Caco-2 (cell line): ENCODE measurements around the gene VPS35. TPM values are rescaled to one million over a fixed set of nuclear protein-coding genes. Genes with fewer than 3 reads are reported as not detected.

Experiments used
- BruUV-seq: library from RNA; stranded (reverse); fragments of 400-500 nt; replicated peaks from 2 replicates; lab custom pipeline; 2021; lab: Mats Ljungman, UMichigan
- CTCF ChIA-PET: fragments of 300-600 bp; sonication (Branson Sonifier 250); formaldehyde crosslinking; loops from one replicate; lab custom pipeline; 2022; ENCODE audit warnings: antibody characterized with exemption; lab: Charles Lee
- POLR2A ChIA-PET: fragments of 300-600 bp; sonication (Branson Sonifier 250); formaldehyde crosslinking; loops from one replicate; lab custom pipeline; 2022; ENCODE audit warnings: antibody characterized with exemption; lab: Charles Lee
- DNase-seq, 2 experiments: peaks; one replicate each; pipeline versions ENCODE4 v3.0.0 to v3.0.0-alpha.2; 2020 to 2022
- H3K27me3 ChIP-seq: replicated peaks from 2 replicates; pipeline ENCODE4 v1.6.0; 2011; ENCODE audit warnings: low read length; ENCODE audit not compliant: control insufficient read depth, insufficient read depth
- H3K36me3 ChIP-seq: 2 replicates; pipeline ENCODE4 v1.5.1; 2011; ENCODE audit warnings: low read length; ENCODE audit not compliant: control insufficient read depth, insufficient read depth
- H3K4me1 ChIP-seq: fragments of 250-450 bp; sonication (Bioruptor Pico); 2 replicates; pipeline ENCODE4 v1.5.1; 2020; ENCODE audit warnings: mild to moderate bottlenecking
- H3K4me3 ChIP-seq: 2 replicates; pipeline ENCODE4 v1.5.1; 2011; ENCODE audit warnings: low read depth, mild to moderate bottlenecking, control low read depth, low read length
- H3K9me3 ChIP-seq: fragments of 250-450 bp; sonication (Bioruptor Pico); 2 replicates; pipeline ENCODE4 v1.5.1; 2020; ENCODE audit warnings: mild to moderate bottlenecking, moderate library complexity
- H3K27ac Mint-ChIP-seq: one replicate; pipeline ENCODE4 v1.8.0; 2022; ENCODE audit warnings: mixed read lengths; ENCODE audit not compliant: unreplicated experiment
- H3K27me3 Mint-ChIP-seq: one replicate; pipeline ENCODE4 v1.8.0; 2022; ENCODE audit warnings: mixed read lengths; ENCODE audit not compliant: insufficient read depth, unreplicated experiment
- H3K36me3 Mint-ChIP-seq: one replicate; pipeline ENCODE4 v1.8.0; 2022; ENCODE audit warnings: mild to moderate bottlenecking, mixed read lengths; ENCODE audit not compliant: insufficient read depth, unreplicated experiment
- H3K4me1 Mint-ChIP-seq: one replicate; pipeline ENCODE4 v1.8.0; 2022; ENCODE audit warnings: low read depth, mixed read lengths; ENCODE audit not compliant: unreplicated experiment
- H3K4me3 Mint-ChIP-seq: one replicate; pipeline ENCODE4 v1.8.0; 2022; ENCODE audit warnings: mild to moderate bottlenecking, moderate library complexity, mixed read lengths; ENCODE audit not compliant: unreplicated experiment
- H3K9me3 Mint-ChIP-seq: one replicate; pipeline ENCODE4 v1.8.0; 2022; ENCODE audit warnings: mixed read lengths; ENCODE audit not compliant: unreplicated experiment
- CTCF ChIP-seq, 2 experiments: fragments of 200-600 bp in 1 of 2; IDR thresholded peaks; 1 replicate in 1 of 2; 2 replicates in 1 of 2; pipeline versions ENCODE4 v1.5.1 to v1.8.0; 2011 to 2022; ENCODE audit warnings: antibody characterized with exemption in 1 of 2, control low read depth in 1 of 2, inconsistent platforms in 1 of 2, low read depth in 1 of 2, low read length in 1 of 2, mild to moderate bottlenecking in 1 of 2, moderate library complexity in 1 of 2; ENCODE audit not compliant: insufficient read depth in 1 of 2, severe bottlenecking in 1 of 2, unreplicated experiment in 1 of 2
- intact Hi-C: fragments of 100-400 bp; cut with micrococcal nuclease; formaldehyde crosslinking; loops from one replicate; pipeline ENCODE4 v1.10.0; 2022; ENCODE audit not compliant: unreplicated experiment
- total RNA-seq: library from RNA; stranded (reverse); gene quantifications from 2 replicates; pipeline ENCODE4 v1.2.3, GENCODE V29; 2022

The VPS35 gene
- total RNA-seq, 1 experiment from 2014 or later = 120 TPM

- TF ChIP-seq CTCF (IDR thresholded peaks at IDR 0.05; ENCODE audit: insufficient read depth in 1 of 2, low read depth in 1 of 2, low read length in 1 of 2, severe bottlenecking in 1 of 2, unreplicated experiment in 1 of 2) = no peak
- CTCF ChIA-PET = no interaction called here
- no peak overlapping the region for H3K27ac Mint-ChIP-seq
Measured at GRCh38 chr16:46728806-46729205, 39.8 kb upstream of the VPS35 start.

DNA sequence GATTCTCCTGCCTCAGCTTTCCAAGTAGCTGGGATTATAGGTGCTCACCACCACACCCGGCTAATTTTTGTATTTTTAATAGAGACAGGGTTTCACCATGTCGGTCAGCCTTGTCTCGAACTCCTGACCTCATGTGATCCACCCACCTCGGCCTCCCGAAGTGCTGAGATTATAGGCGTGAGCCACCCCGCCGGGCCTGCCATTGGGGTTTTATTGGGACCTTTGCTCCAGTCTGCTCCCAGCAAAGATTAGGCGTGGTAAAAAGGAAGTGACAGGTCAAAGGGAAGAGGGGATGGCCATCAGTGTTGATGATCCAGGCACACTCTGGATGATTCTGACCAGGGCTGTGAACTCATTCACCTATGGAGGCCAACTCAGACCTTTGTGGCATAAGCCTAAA, 38.7 kb upstream of the VPS35 start:
- intact Hi-C loops = no loop called here
- Histone ChIP-seq H3K36me3 (no peaks in the 10 kb centered on the region), H3K4me1 (no peaks in the 10 kb centered on the region), H3K27me3 (no peaks in the 10 kb centered on the region), H3K4me3 (no peak overlapping the region), H3K9me3 (no peaks in the 10 kb centered on the region; the same call in 1 of the 2 replicates)
- H3K36me3 Mint-ChIP-seq = no peaks in the 10 kb centered on the region
- no peaks in the 10 kb centered on the region for H3K27me3 Mint-ChIP-seq
- ChIA-PET POLR2A (no interaction called here), CTCF (no interaction called here)
- no peaks in the 10 kb centered on the region for H3K4me1 Mint-ChIP-seq
- DNase-seq = no peak
- no TSS peak for BruUV-seq
- no peak for TF ChIP-seq CTCF (IDR thresholded peaks at IDR 0.05; ENCODE audit: insufficient read depth in 1 of 2, low read depth in 1 of 2, low read length in 1 of 2, severe bottlenecking in 1 of 2, unreplicated experiment in 1 of 2)
- no peak overlapping the region for H3K4me3 Mint-ChIP-seq
- peaks cover 15% of the 10 kb centered on the region for H3K9me3 Mint-ChIP-seq
- no peak overlapping the region for H3K27ac Mint-ChIP-seq

More at GRCh38 chr16:46728806-46729205, 39.8 kb upstream of the VPS35 start:
- Histone ChIP-seq H3K9me3 (no peaks in the 10 kb centered on the region; the same call in 1 of the 2 replicates), H3K27me3 (no peaks in the 10 kb centered on the region), H3K36me3 (no peaks in the 10 kb centered on the region), H3K4me1 (no peaks in the 10 kb centered on the region), H3K4me3 (no peak overlapping the region)
- intact Hi-C loops = no loop called here
- BruUV-seq = no TSS peak
- DNase-seq = no peak
- Mint-ChIP-seq H3K9me3 (peaks cover 15% of the 10 kb centered on the region), H3K4me3 (no peak overlapping the region), H3K27me3 (no peaks in the 10 kb centered on the region), H3K36me3 (no peaks in the 10 kb centered on the region), H3K4me1 (no peaks in the 10 kb centered on the region)
- POLR2A ChIA-PET = no interaction called here

- Mint-ChIP-seq H3K9me3 (peaks cover 15% of the 10 kb centered on the region), H3K4me3 (no peak overlapping the region), H3K36me3 (no peaks in the 10 kb centered on the region), H3K4me1 (no peaks in the 10 kb centered on the region), H3K27me3 (no peaks in the 10 kb centered on the region), H3K27ac (no peak overlapping the region)
- BruUV-seq = no TSS peak
- Histone ChIP-seq H3K27me3 (no peaks in the 10 kb centered on the region), H3K9me3 (no peaks in the 10 kb centered on the region; the same call in 1 of the 2 replicates), H3K4me1 (no peaks in the 10 kb centered on the region), H3K36me3 (no peaks in the 10 kb centered on the region), H3K4me3 (no peak overlapping the region)
- no peak for DNase-seq
- ChIA-PET CTCF (interaction anchor here (1.0 kb wide), 1 partner anchor 74 kb away, joined by 3 read pairs; no protein-coding TSS in a partner anchor), POLR2A (no interaction called here)
- TF ChIP-seq CTCF (IDR thresholded peaks at IDR 0.05; ENCODE audit: insufficient read depth in 1 of 2, low read depth in 1 of 2, low read length in 1 of 2, severe bottlenecking in 1 of 2, unreplicated experiment in 1 of 2) = no peak
- intact Hi-C loops = no loop called here
Measured at GRCh38 chr16:46727184-46727583, 38.2 kb upstream of the VPS35 start.
